VCaP (cell line): ENCODE measurements around the gene VSX1.

ENCODE experiments used
- H3K27ac ChIP-seq: fragments of 450-650 bp; 2 replicates; pipeline ENCODE4 v1.5.1; 2017
- TF ChIP-seq, protein P1 (sequence below): fragments of 450-650 bp; conservative IDR thresholded peaks from 2 replicates; pipeline ENCODE4 v1.5.1; 2017; ENCODE audit warnings: mild to moderate bottlenecking, moderate library complexity

VSX1 gene

DNA sequence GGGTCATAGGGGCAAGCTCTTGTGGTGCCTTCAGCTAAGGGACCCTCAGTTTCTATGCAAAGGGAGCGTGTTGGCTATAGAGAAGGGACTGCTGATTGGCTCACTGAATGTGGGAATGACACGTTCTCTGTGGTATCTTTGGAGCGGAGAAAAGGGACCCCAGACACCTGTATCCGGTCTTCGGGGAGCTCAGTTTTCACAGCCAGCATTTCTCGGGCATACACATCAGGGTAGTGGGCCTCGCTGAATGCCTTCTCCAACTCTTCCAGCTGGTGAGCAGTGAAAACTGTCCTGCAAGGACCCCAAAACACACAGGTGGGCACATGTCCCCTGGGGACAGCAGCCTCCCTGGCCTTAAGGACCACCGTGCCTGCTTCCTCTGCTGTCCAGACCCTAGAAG, 3.3 kb downstream of the VSX1 start:
- no peak overlapping the region for H3K27ac ChIP-seq

DNA sequence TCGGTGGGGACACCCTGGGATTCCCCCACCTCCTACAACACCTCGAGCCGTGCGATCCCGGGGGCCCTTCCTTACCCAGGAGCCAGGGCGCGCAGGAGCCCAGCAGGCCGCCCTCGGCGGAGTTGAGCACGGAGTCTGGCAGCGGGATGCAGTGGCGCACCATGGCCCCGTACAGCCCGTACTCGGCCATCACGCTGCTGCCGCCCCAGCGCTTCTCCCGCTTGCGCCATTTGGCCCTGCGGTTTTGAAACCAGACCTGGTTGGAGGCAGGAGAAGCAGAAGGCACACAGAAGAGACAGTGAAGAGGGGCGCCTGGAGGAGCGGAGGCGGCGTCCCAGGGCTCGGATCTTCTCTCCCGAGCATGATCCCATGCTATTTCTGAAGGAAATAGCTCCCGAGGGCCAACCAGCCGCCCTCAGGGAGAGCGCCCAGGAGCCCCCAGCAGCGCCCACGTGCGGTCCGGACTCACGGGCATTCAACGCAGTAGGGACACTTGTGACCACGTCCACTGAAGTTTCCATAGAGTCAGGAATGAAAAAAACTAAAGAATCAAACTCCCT, 4.3 kb downstream of the VSX1 start:
- H3K27ac ChIP-seq: no peak overlapping the region
- TF ChIP-seq, protein P1, sequence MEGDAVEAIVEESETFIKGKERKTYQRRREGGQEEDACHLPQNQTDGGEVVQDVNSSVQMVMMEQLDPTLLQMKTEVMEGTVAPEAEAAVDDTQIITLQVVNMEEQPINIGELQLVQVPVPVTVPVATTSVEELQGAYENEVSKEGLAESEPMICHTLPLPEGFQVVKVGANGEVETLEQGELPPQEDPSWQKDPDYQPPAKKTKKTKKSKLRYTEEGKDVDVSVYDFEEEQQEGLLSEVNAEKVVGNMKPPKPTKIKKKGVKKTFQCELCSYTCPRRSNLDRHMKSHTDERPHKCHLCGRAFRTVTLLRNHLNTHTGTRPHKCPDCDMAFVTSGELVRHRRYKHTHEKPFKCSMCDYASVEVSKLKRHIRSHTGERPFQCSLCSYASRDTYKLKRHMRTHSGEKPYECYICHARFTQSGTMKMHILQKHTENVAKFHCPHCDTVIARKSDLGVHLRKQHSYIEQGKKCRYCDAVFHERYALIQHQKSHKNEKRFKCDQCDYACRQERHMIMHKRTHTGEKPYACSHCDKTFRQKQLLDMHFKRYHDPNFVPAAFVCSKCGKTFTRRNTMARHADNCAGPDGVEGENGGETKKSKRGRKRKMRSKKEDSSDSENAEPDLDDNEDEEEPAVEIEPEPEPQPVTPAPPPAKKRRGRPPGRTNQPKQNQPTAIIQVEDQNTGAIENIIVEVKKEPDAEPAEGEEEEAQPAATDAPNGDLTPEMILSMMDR: no peak

More for the DNA sequence above, 3.3 kb downstream of the VSX1 start:
- TF ChIP-seq, protein P1: no peak

DNA sequence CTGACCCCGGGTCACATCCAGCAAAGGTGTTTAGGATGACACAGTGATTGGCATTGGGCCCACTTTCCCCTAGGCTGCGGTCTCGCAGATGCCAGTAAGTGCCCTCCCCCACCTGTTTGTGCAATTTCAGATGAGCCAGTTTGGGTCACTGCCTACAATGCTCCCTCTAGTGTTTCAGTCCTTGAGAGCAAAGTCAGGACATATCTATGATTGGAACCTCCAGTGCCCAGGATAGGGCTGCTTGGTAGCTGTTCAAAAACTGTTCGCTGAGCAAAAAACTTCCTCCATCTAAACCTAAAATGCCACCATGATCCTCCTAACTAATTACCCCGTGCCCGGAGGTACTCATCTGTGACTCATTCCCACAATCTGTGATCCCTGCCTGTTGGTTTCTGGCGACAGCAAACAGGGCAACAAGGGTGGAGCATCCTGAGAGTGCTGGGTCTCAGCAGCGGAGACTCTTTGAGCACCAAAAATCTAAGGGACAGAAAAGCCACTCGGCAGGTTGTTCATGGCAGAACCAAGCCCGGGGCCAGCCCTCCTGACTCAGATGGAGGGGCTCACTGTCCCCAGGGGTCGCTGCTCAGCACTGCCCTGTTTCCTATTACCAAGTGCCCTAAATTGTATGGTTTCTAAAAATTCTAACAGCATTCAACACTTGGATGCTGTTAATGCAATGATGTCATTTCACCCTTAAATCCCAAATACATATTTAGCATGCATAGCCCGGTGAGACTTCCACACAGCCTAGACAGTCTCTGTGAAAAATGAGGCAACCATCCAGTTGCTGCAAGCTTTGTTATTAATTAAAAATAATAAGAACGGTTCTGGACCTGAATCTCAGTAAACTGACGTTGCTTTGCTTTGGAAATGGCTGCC, 5.0 kb downstream of the VSX1 start:
- TF ChIP-seq, protein P1: peak; percentile 65

DNA sequence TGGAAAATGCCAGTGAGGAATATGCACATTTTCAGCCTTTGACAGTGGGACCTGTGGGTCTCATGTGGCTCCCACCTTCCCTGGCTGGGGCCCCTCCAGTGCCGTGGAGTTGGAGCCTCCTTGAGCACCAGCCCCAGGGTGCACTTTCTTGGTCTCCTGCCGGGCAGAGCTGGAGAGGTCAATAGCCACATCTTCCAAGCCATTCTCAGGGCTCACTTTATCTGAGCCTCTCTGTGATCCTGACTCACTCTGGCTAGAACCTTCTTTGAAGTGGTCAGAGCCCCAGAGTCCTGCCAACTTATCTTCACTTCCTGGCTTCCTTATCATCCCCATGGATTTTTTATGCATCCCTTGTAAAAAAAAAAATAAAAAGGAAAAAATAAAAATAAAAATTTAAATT, 5.7 kb downstream of the VSX1 start:
- TF ChIP-seq, protein P1: no peak
- peak overlapping the region; percentile 12; the same call in 1 of the 2 replicates for H3K27ac ChIP-seq

More for the DNA sequence above, 5.0 kb downstream of the VSX1 start:
- peak overlapping the region; percentile 12; the same call in 1 of the 2 replicates for H3K27ac ChIP-seq

DNA sequence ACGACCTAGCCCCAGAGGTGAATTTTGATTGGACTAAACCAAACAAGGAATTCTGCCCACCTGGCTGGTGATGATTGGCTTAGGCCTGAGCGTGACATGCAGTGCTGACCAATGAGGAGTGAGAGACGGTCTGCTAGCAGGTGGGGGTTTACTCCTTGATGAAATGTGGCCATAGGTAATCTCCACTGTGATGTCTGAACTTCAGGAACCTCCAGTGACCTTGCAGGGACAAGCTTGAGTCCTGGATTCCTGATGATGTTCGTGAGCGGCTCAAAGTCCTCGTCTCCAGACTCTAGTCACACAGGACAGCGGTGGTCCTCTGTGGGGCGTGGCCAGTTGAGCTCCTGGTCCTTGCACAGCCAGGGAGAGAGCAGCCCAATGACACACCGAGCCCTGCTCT, 8.4 kb downstream of the VSX1 start:
- TF ChIP-seq, protein P1: no peak
- no peak overlapping the region for H3K27ac ChIP-seq

DNA sequence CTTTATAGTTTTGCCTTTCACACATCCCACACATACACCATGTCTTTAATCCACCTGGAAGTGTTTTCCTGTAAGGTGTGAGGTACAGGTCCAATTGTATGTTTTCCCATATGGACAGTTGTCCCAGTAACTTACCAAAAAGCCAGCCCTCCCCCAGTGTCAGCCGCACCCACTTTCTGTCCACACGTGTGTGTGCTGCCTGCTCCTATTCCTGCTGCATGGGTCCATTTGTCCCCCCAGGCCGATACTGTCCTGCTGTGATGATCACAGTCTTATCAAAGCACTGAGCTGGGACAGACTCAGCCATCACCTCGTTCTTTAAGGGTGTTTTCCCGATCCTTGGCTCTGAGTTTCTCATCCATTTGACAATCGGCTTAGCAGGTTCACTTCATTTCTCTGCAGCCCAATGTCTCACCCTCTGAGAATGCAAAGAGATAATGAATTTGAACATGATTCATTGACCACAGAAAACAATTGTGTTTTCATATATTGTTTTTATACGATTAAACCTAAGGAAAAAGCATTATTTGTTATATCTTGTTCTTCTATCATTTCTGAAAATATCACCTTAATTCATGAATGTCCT, 9.6 kb downstream of the VSX1 start:
- H3K27ac ChIP-seq: no peak overlapping the region
- TF ChIP-seq, protein P1: no peak

DNA sequence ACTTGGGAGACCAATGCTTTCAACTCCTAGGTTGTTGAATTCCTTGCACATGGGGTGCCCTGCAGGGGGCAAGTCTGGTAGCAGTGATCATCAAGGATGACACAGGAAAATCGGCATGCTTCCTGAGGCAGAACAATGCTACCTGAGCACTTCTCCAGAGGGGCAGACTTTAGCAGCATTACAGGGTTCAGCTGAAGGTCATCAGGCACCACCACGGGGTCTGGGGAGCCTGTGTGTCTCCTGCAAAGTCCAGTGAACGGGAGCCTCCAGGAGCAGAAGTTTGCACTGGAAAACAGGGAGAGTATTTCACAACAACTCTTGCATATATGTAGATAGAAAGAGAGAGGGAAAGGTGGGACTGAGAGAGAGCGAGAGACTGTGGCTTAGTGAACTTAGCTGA, 10.2 kb downstream of the VSX1 start:
- H3K27ac ChIP-seq: no peak overlapping the region

More for the DNA sequence above, 10.2 kb downstream of the VSX1 start:
- TF ChIP-seq, protein P1: no peak
